ENCODE data around the gene PRKCD.

The PRKCD gene

DNA sequence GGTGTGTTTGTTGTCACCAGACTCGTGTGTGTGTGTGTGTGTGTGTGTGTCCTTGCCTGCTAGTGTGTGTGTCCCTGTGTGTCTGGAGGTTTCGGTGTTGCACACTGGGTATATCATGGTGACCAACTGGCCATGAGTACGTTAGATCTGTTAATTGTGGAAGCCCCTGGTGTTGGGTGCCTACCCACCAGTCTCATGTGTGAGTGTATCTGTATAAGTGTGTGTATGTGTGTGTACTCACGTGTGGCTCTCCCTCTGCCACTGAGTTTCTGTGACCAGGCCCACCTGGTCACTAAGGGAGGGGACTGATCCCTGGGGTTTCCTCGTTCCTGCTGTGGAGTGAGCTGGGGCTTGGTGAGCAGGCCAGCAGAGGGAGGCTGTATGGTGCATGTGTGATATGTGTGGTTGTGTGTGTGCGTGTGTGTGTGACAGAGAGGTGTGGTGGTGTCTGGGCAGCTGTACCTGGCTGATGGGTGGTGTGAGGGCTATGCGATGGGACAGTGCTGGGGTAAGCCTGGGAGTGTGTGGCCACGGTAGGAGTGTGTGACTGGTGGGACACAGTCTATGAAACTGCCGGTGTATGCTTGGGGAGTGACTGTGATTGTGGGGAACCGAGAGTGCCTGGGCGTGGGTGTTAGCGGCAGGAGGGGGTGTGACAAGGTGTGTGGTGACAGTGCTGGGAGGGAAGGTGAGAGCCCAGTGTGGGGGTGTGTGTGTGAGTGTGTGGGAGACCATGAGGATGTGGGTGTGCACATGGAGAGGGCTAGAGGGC is 1.8 kb downstream of the PRKCD start:
- H3K4me3 ChIP-seq (ENCODE audit: low read depth, low read length), result peak overlapping the region; percentile 88

GRCh38 chr3:53163444-53164387 is 2.7 kb downstream of the PRKCD start:
- no peak overlapping the region for H3K4me3 ChIP-seq (ENCODE audit: low read depth, low read length)

More for the DNA sequence above, 1.8 kb downstream of the PRKCD start:
- no peak for TF ChIP-seq CTCF (IDR thresholded peaks at IDR 0.05; ENCODE audit: low read depth, low read length)

GRCh38 chr3:53164911-53165310 is 3.9 kb downstream of the PRKCD start:
- H3K4me3 ChIP-seq (ENCODE audit: low read depth, low read length), result no peak overlapping the region
- TF ChIP-seq CTCF (IDR thresholded peaks at IDR 0.05; ENCODE audit: low read depth, low read length), result no peak

More at GRCh38 chr3:53163444-53164387, 2.7 kb downstream of the PRKCD start:
- TF ChIP-seq CTCF (IDR thresholded peaks at IDR 0.05; ENCODE audit: low read depth, low read length), result no peak

DNA sequence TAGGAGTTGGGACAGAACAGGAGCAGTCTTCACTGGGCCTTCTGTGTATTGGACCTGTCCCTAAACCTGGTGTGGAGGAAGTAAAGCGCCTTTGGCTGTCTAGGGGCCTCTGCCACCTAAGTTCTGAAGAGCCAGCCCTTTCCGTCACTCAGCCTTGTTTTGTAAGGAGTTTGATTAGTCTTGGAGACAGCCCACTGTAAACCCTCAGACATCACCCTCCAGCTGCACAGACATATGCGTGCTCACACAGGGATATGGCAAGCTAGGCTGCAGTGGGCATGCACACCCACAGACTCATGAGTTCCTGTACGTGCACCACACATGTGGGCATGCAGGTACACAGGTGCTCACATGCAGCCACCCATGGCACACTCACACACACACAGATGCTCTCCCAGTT is 5.2 kb downstream of the PRKCD start:
- no peak for TF ChIP-seq CTCF (IDR thresholded peaks at IDR 0.05; ENCODE audit: low read depth, low read length)
- H3K4me3 ChIP-seq (ENCODE audit: low read depth, low read length), result no peak overlapping the region

DNA sequence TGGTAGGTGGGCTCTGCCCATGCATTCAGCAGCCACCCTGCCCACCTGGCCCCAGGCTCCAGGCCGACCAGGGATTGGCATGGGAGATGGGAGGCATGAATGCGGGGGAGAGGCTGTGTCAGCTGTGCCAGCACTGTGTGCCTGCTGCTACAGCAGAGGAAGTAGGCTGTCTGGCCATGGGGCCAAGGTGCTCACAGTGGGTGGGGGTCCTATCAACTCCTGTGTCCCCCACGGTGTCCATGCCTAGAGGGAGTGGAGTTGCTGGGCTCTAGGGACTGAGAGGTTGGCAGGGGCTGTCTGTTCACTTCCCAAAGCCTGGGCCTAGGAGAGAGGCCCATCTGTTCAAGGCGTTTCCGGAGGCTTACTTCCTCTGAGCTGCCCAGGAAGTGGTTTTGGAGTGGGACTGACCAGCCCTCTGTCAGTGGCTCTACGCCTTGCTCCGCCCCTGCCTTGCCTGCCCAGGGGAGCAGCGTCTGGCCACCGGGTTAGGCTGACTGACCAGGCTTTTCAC is 5.8 kb downstream of the PRKCD start:
- no peak overlapping the region for H3K4me3 ChIP-seq (ENCODE audit: low read depth, low read length)
- no peak for TF ChIP-seq CTCF (IDR thresholded peaks at IDR 0.05; ENCODE audit: low read depth, low read length)

DNA sequence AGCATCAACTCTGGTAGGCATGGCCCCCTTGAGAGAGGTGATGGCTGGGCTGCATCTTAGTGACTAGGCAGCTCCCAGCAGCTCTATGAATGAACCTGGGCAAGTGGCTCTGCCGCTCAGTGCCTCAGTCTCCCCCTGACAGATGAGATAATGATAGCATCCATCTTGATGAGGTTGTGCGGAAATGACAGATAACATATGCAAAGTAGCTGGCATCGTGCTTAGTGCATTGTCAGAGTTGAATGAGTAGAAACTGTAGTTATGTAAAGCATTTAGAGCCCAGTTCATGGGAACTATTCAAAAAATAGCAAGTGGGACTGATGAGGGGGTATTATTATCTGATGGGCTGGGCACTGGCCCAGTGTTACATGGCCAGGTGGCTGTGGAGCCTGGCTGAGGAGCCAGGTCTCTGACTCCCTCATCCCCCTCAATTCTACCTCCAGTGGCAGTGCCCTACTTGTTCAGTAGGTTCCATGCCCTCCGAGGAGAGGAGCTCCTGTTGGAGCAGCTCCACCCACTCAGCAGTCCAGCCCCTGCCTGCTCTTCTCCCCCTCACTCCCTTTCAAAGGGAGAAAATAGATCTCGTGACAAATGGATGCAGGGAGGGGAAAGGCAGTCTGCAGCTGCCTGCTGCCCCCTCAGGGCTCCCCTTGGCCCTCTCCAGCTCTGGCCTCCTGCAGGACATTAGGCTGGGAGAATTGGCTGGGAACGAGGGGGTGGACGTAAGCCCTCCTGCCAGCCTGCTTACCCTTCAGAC is 6.6 kb downstream of the PRKCD start:
- no peak for TF ChIP-seq CTCF (IDR thresholded peaks at IDR 0.05; ENCODE audit: low read depth, low read length)
- no peak overlapping the region for H3K4me3 ChIP-seq (ENCODE audit: low read depth, low read length)

Data from WI38 (cell line).